K562 (cell line): Measurements from ENCODE around the gene ZNF280D. TPM values are rescaled to one million over a fixed set of nuclear protein-coding genes. Genes with fewer than 3 reads are reported as not detected.

Experiments
- ATAC-seq: fragments of 200-7000 bp; cut with Tn5 transposase; 3 replicates; pipeline ENCODE4 v1.9.1; 2020; ENCODE audit warnings: moderate library complexity
- BruUV-seq: library from RNA; stranded (reverse); fragments of 400-500 nt; replicated peaks from 2 replicates; lab custom pipeline; 2021; lab: Mats Ljungman, UMichigan
- CTCF ChIA-PET: fragments of 300-600 bp; formaldehyde crosslinking; extraction: SDS; loops from one replicate; lab custom pipeline; 2021; ENCODE audit warnings: low intra/inter-chr PET ratio; lab: Yijun Ruan, JAX
- POLR2A ChIA-PET: fragments of 300-600, 350-650 bp; sonication (Branson Sonifier 250); formaldehyde crosslinking; extraction: SDS; loops from one replicate; lab custom pipeline; 2021; ENCODE audit warnings: antibody characterized with exemption, inconsistent platforms; lab: Yijun Ruan, JAX
- DNase-seq, 4 experiments: peaks; one replicate each; pipeline versions ENCODE4 v3.0.0 to v3.0.0-alpha.2; 2011 to 2018; ENCODE audit warnings: low spot score in 3 of 4, mixed read lengths in 3 of 4; ENCODE audit errors: extremely low read depth in 1 of 4
- FAIRE-seq: peaks from 2 replicates; lab custom pipeline; 2011; peaks lifted over from hg19 to GRCh38; lab: Jason Lieb, UNC
- H2AFZ ChIP-seq: 2 replicates; pipeline ENCODE4 v1.6.0; 2011; ENCODE audit warnings: low read depth, low read length, control low read depth, inconsistent platforms
- H3K27ac ChIP-seq: fragments of 200-600 bp; 3 replicates; pipeline ENCODE4 v1.8.0; 2011; ENCODE audit warnings: low read depth, mild to moderate bottlenecking, control low read depth, inconsistent platforms, low read length, moderate library complexity, mixed read lengths; ENCODE audit errors: extremely low read depth
- H3K27me3 ChIP-seq, 2 experiments: fragments of 300-600 bp in 1 of 2; 2 replicates in 1 of 2; 3 replicates in 1 of 2; pipeline versions ENCODE4 v1.6.0 to v1.8.0; 2011; ENCODE audit warnings: inconsistent platforms in 2 of 2, low read length in 2 of 2, mild to moderate bottlenecking in 1 of 2, mixed read lengths in 1 of 2, moderate library complexity in 1 of 2; ENCODE audit not compliant: control insufficient read depth in 2 of 2, insufficient read depth in 2 of 2
- H3K36me3 ChIP-seq: fragments of 300-600 bp; 3 replicates; pipeline ENCODE4 v1.8.0; 2011; ENCODE audit warnings: mild to moderate bottlenecking, low read length, inconsistent platforms; ENCODE audit not compliant: control insufficient read depth, insufficient read depth
- H3K4me1 ChIP-seq, 2 experiments: fragments of 200-600 bp in 1 of 2; replicated peaks in 1 of 2; 2 replicates in 1 of 2; 3 replicates in 1 of 2; pipeline versions ENCODE4 v1.5.1 to v1.8.0; 2011; ENCODE audit warnings: inconsistent platforms in 2 of 2, low read length in 2 of 2, mild to moderate bottlenecking in 1 of 2, mixed read lengths in 1 of 2, moderate library complexity in 1 of 2; ENCODE audit not compliant: control insufficient read depth in 2 of 2, insufficient read depth in 2 of 2
- H3K4me2 ChIP-seq: 2 replicates; pipeline ENCODE4 v1.6.1; 2011; ENCODE audit warnings: low read length, control low read depth, inconsistent platforms, mixed read lengths; ENCODE audit not compliant: insufficient read depth
- H3K4me3 ChIP-seq: fragments of 200-600 bp; sonication (generic), shearing (Covaris generic); 2 replicates; pipeline ENCODE4 v1.5.1; 2016; ENCODE audit warnings: control low read depth, inconsistent platforms
- H3K79me2 ChIP-seq: fragments of 200-600 bp; 3 replicates; pipeline ENCODE4 v1.8.0; 2011; ENCODE audit warnings: low read length, inconsistent platforms; ENCODE audit not compliant: control insufficient read depth, insufficient read depth
- H3K9ac ChIP-seq, 2 experiments: 2 replicates each; pipeline versions ENCODE4 v1.6.0 to v1.6.1; 2011; ENCODE audit warnings: low read depth in 2 of 2, low read length in 2 of 2, control low read depth in 1 of 2, inconsistent platforms in 1 of 2, mild to moderate bottlenecking in 1 of 2, mixed read lengths in 1 of 2; ENCODE audit not compliant: insufficient read depth in 1 of 2
- H3K9me1 ChIP-seq: one replicate; pipeline ENCODE4 v1.6.0; 2011; ENCODE audit warnings: inconsistent platforms, mild to moderate bottlenecking, low read length, moderate library complexity; ENCODE audit not compliant: control insufficient read depth, insufficient read depth
- H3K9me3 ChIP-seq: replicated peaks from 2 replicates; pipeline ENCODE4 v1.5.1; 2011; ENCODE audit warnings: low read depth, low read length, inconsistent platforms; ENCODE audit not compliant: control insufficient read depth, insufficient read depth
- H4K20me1 ChIP-seq: replicated peaks from 2 replicates; pipeline ENCODE4 v1.6.1; 2011; ENCODE audit warnings: low read length, inconsistent platforms, mixed read lengths; ENCODE audit not compliant: control insufficient read depth, insufficient read depth
- CTCF ChIP-seq, 3 experiments: IDR thresholded peaks in 2 of 3; conservative IDR thresholded peaks in 1 of 3; 2 replicates each; pipeline ENCODE4 v1.5.1; 2011 to 2012; ENCODE audit warnings: low read length in 3 of 3, mild to moderate bottlenecking in 3 of 3, control low read depth in 2 of 3, improper control_type of control experiment in 1 of 3, inconsistent platforms in 1 of 3, low read depth in 1 of 3, mixed read lengths in 1 of 3, moderate library complexity in 1 of 3; ENCODE audit not compliant: insufficient read depth in 2 of 3
- HNRNPK ChIP-seq: fragments of 200-400 bp; formaldehyde crosslinking; IDR thresholded peaks from one replicate; pipeline ENCODE4 v1.6.1; 2018; ENCODE audit warnings: mild to moderate bottlenecking, low read depth, low read length; ENCODE audit not compliant: poor library complexity, severe bottlenecking
- MED1 ChIP-seq: sonication (generic); formaldehyde crosslinking; IDR thresholded peaks from 2 replicates; pipeline ENCODE4 v1.8.1; 2023; ENCODE audit warnings: missing genetic modification reagents, borderline replicate concordance
- MEF2D ChIP-seq: conservative IDR thresholded peaks from 2 replicates; pipeline ENCODE4 v1.6.1; 2016; ENCODE audit warnings: low read depth, missing genetic modification characterization, missing compliant biosample characterization
- RAD21 ChIP-seq, 2 experiments: fragments of 250-450 bp in 1 of 2; fragments of 450-650 bp in 1 of 2; sonication (Bioruptor Pico) in 1 of 2; formaldehyde crosslinking in 1 of 2; IDR thresholded peaks in 1 of 2; conservative IDR thresholded peaks in 1 of 2; 2 replicates each; pipeline versions ENCODE4 v1.4.0 to v1.8.0; 2020 to 2022; ENCODE audit warnings: mild to moderate bottlenecking in 2 of 2, moderate library complexity in 1 of 2
- ZBTB43 ChIP-seq: sonication (generic); formaldehyde crosslinking; IDR thresholded peaks from 2 replicates; pipeline ENCODE4 v1.8.0; 2023; ENCODE audit warnings: mild to moderate bottlenecking, missing genetic modification reagents
- WGBS: fragments of 100-300 bp; shearing (Covaris generic); methylation state at CpG from one replicate; pipeline ENCODE4 v1.1.6; 2016; ENCODE audit warnings: low coverage, mixed read lengths; ENCODE audit not compliant: insufficient coverage; ENCODE audit errors: missing lambda C conversion rate; 5-methylcytosine and 5-hydroxymethylcytosine counted together
- in situ Hi-C: fragments of 300-500 bp; cut with MboI; formaldehyde crosslinking; loops from 4 replicates; pipeline ENCODE4 v1.15.0; 2018; ENCODE audit warnings: inconsistent platforms, mixed read lengths
- intact Hi-C: fragments of 100-400 bp; cut with micrococcal nuclease; formaldehyde crosslinking; loops from 2 replicates; pipeline ENCODE4 v1.14.2; 2022
- polyA plus RNA-seq, 8 experiments: library from polyadenylated mRNA; depleted of rRNA in 4 of 8; stranded (reverse) in 5 of 8; unstranded in 3 of 8; fragments of >200 nt; fragmentation: Nextera tagmentation in 2 of 8; fragmentation: Illumina TruSeq in 1 of 8; extraction: Ambion mirVana in 2 of 8; extraction: Trizol in 1 of 8; gene quantifications; 2 replicates each; pipeline versions ENCODE4 v1.2.1 to v1.2.3, GENCODE V29; 2011 to 2014; ENCODE audit warnings: inconsistent platforms in 1 of 8, missing spikeins in 1 of 8
- total RNA-seq, 7 experiments: library from RNA; depleted of rRNA in 6 of 7; stranded (reverse); fragments of >200 nt in 6 of 7; fragmentation: Illumina TruSeq in 2 of 7; extraction: Trizol in 2 of 7; gene quantifications; 2 replicates each; pipeline versions ENCODE4 v1.2.1 to v1.2.3, GENCODE V29; 2011 to 2021; ENCODE audit warnings: low replicate concordance in 1 of 7
- TF ChIP-seq, protein P1 (sequence below), 2 experiments: fragments of 450-650 bp in 1 of 2; sonication (generic) in 1 of 2; formaldehyde crosslinking in 1 of 2; IDR thresholded peaks; 2 replicates each; pipeline versions ENCODE4 v1.7.1 to v1.9.0; 2016 to 2022; ENCODE audit warnings: inconsistent platforms in 1 of 2, mild to moderate bottlenecking in 1 of 2, missing genetic modification reagents in 1 of 2

The ZNF280D gene
- total and polyA plus RNA-seq, 9 of the 15 experiments (the other 6 are each of a cell fraction or from before 2014, with no cell fraction given): 8.3 to 21.8 (median 18.4) TPM

GRCh38 chr15:56628893-56629532 is 104.3 kb downstream of the ZNF280D start:
- BruUV-seq: no TSS peak
- POLR2A ChIA-PET: no interaction called here
- TF ChIP-seq ZBTB43 (CRISPR knock-in tag): no peak
- TF ChIP-seq, protein P1, sequence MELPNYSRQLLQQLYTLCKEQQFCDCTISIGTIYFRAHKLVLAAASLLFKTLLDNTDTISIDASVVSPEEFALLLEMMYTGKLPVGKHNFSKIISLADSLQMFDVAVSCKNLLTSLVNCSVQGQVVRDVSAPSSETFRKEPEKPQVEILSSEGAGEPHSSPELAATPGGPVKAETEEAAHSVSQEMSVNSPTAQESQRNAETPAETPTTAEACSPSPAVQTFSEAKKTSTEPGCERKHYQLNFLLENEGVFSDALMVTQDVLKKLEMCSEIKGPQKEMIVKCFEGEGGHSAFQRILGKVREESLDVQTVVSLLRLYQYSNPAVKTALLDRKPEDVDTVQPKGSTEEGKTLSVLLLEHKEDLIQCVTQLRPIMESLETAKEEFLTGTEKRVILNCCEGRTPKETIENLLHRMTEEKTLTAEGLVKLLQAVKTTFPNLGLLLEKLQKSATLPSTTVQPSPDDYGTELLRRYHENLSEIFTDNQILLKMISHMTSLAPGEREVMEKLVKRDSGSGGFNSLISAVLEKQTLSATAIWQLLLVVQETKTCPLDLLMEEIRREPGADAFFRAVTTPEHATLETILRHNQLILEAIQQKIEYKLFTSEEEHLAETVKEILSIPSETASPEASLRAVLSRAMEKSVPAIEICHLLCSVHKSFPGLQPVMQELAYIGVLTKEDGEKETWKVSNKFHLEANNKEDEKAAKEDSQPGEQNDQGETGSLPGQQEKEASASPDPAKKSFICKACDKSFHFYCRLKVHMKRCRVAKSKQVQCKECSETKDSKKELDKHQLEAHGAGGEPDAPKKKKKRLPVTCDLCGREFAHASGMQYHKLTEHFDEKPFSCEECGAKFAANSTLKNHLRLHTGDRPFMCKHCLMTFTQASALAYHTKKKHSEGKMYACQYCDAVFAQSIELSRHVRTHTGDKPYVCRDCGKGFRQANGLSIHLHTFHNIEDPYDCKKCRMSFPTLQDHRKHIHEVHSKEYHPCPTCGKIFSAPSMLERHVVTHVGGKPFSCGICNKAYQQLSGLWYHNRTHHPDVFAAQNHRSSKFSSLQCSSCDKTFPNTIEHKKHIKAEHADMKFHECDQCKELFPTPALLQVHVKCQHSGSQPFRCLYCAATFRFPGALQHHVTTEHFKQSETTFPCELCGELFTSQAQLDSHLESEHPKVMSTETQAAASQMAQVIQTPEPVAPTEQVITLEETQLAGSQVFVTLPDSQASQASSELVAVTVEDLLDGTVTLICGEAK (IDR thresholded peaks at IDR 0.05): peak; percentile 75
- TF ChIP-seq, protein P1 (CRISPR knock-in tag; IDR thresholded peaks at IDR 0.05): peak; percentile 45; the same call in 1 of the 2 replicates
- no peak for TF ChIP-seq HNRNPK
- no peak for TF ChIP-seq MED1 (CRISPR knock-in tag)
- TF ChIP-seq CTCF (IDR thresholded peaks at IDR 0.05 in 2 of 3, conservative IDR thresholded peaks at IDR 0.05 in 1 of 3; ENCODE audit: insufficient read depth in 2 of 3, low read depth in 1 of 3, low read length in 3 of 3): peak in 1 of 3 experiments; percentile 10; a peak in 1 of 6 replicates
- TF ChIP-seq MEF2D: no peak
- TF ChIP-seq RAD21 (CRISPR knock-in tag; conservative IDR thresholded peaks at IDR 0.05 in 1 of 2, IDR thresholded peaks at IDR 0.05 in 1 of 2): peak in 1 of 2 experiments; percentile 36; a peak in 2 of 4 replicates

More at GRCh38 chr15:56628893-56629532, 104.3 kb downstream of the ZNF280D start:
- Histone ChIP-seq H3K79me2 (no peaks in the 10 kb centered on the region), H3K9me3 (no peaks in the 10 kb centered on the region), H3K4me3 (no peak overlapping the region), H3K4me1 (no peaks in the 10 kb centered on the region), H3K36me3 (0 out of 3 replicates have a peak, but pooled peaks cover 3% of the 10 kb centered on the region), H3K27ac (no peak overlapping the region), H3K9ac (no peak overlapping the region), H4K20me1 (no peaks in the 10 kb centered on the region), H3K4me2 (no peak overlapping the region), H3K27me3 (no peaks in the 10 kb centered on the region), H2AFZ (no peak overlapping the region), H3K9me1 (no peaks in the 10 kb centered on the region)
- intact Hi-C loops: loop anchor here (10.0 kb wide), 1 partner anchor 236 kb away; no protein-coding TSS in a partner anchor
- ATAC-seq: no peak
- no peak for DNase-seq
- in situ Hi-C loops: no loop called here
- WGBS: 45% methylated on average over 2 of the region's 2 CpGs
- CTCF ChIA-PET: no interaction called here
- peak; percentile 32 for FAIRE-seq
